ENCODE results near the gene XPO4.

- TF ChIP-seq CTCF (IDR thresholded peaks at IDR 0.05; ENCODE audit: insufficient read depth, low read length), result no peak
- TF ChIP-seq REST (IDR thresholded peaks at IDR 0.05; ENCODE audit: insufficient replicate concordance, low read depth), result no peak
- no peak for TF ChIP-seq GABPA (IDR thresholded peaks at IDR 0.05; ENCODE audit: low read depth)
- no peak for TF ChIP-seq SPI1 (IDR thresholded peaks at IDR 0.05; ENCODE audit: borderline replicate concordance, low read depth)
Measured at GRCh38 chr13:20939662-20940061, 37.1 kb upstream of the XPO4 start.
